Measurements from ENCODE around the gene AMIGO1. TPM values are rescaled to one million over a fixed set of nuclear protein-coding genes. Genes with fewer than 3 reads are reported as not detected.

Gene AMIGO1
- total and polyA plus RNA-seq, 10 of the 15 experiments (the other 5 are each of a cell fraction or from before 2014, with no cell fraction given) = 0.02 to 0.28 (median 0.08) TPM; not detected in 1

- TF ChIP-seq SMARCA5 (IDR thresholded peaks at IDR 0.05) (peak; percentile 87), RFX5 (IDR thresholded peaks at IDR 0.05; ENCODE audit: low read depth, low read length) (no peak; the same call in 1 of the 2 replicates), NRF1 (conservative IDR thresholded peaks at IDR 0.05; ENCODE audit: low read depth, low read length) (no peak), BRCA1 (IDR thresholded peaks at IDR 0.05; ENCODE audit: low read depth, low read length) (peak; percentile 76), PML (IDR thresholded peaks at IDR 0.05; ENCODE audit: low read length) (peak; percentile 76), IRF5 (IDR thresholded peaks at IDR 0.05; ENCODE audit: borderline replicate concordance) (no peak), CREM (IDR thresholded peaks at IDR 0.05; ENCODE audit: low read depth) (peak; percentile 32; the same call in 1 of the 2 replicates), JUNB (IDR thresholded peaks at IDR 0.05) (no peak), CHD4 (IDR thresholded peaks at IDR 0.05) (no peak), E4F1 (IDR thresholded peaks at IDR 0.05; ENCODE audit: borderline replicate concordance, partially characterized antibody) (peak; percentile 94), SRF (IDR thresholded peaks at IDR 0.05; ENCODE audit: low read depth in 2 of 2, low read length in 2 of 2) (no peak), SP1 (IDR thresholded peaks at IDR 0.05; ENCODE audit: low read depth, low read length) (no peak), STAT3 (IDR thresholded peaks at IDR 0.05; ENCODE audit: low read depth, low read length) (no peak), MAX (IDR thresholded peaks at IDR 0.05; ENCODE audit: low read depth, low read length) (peak; percentile 63; the same call in 1 of the 2 replicates), MLLT1 (IDR thresholded peaks at IDR 0.05) (no peak), FOXK2 (IDR thresholded peaks at IDR 0.05) (no peak), MEF2B (IDR thresholded peaks at IDR 0.05; ENCODE audit: partially characterized antibody, poor library complexity, severe bottlenecking) (peak; percentile 93), HDAC2 (IDR thresholded peaks at IDR 0.05) (no peak), LARP7 (IDR thresholded peaks at IDR 0.05) (peak; percentile 84), RCOR1 (conservative IDR thresholded peaks at IDR 0.05; ENCODE audit: low read depth, low read length) (no peak), NFYB (IDR thresholded peaks at IDR 0.05; ENCODE audit: insufficient read depth, low read depth, low read length) (no peak), ZSCAN29 (IDR thresholded peaks at IDR 0.05) (no peak), EED (IDR thresholded peaks at IDR 0.05; ENCODE audit: low read depth) (peak; percentile 38; the same call in 1 of the 2 replicates), NFXL1 (IDR thresholded peaks at IDR 0.05; ENCODE audit: borderline replicate concordance) (no peak), HDAC6 (IDR thresholded peaks at IDR 0.05; ENCODE audit: unreplicated experiment) (no peak), NR2C2 (IDR thresholded peaks at IDR 0.05; ENCODE audit: borderline replicate concordance, control insufficient read depth, insufficient read length, low read depth) (no peak), GATAD2B (conservative IDR thresholded peaks at IDR 0.05; ENCODE audit: low read depth) (peak; percentile 99), PAX5 (IDR thresholded peaks at IDR 0.05; ENCODE audit: borderline replicate concordance, low read depth, low read length) (peak; percentile 65; the same call in 1 of the 2 replicates), KLF5 (IDR thresholded peaks at IDR 0.05; ENCODE audit: partially characterized antibody) (peak; percentile 78)
Measured at GRCh38 chr1:109493805-109494539, 15.6 kb downstream of the AMIGO1 start, which contains the start of gene CYB561D1 (continued).
